Testis (tissue), 3 donors: ENCODE data around the gene SLC6A20. TPM values are rescaled to one million over a fixed set of nuclear protein-coding genes. Genes with fewer than 3 reads are reported as not detected.

ENCODE experiments used
- DNase-seq: peaks from one replicate; pipeline ENCODE4 v3.0.0-alpha.2; 2019
- H3K27ac ChIP-seq, 2 donors: fragments of 200-600 bp; sonication (generic); one replicate each; pipeline ENCODE4 v1.5.1; 2019
- H3K27me3 ChIP-seq: fragments of 200-600 bp; sonication (generic); one replicate; pipeline ENCODE4 v1.5.1; 2019
- H3K36me3 ChIP-seq: fragments of 200-600 bp; sonication (generic); one replicate; pipeline ENCODE4 v1.5.1; 2017; ENCODE audit warnings: low read depth; ENCODE audit errors: missing control alignments
- H3K4me1 ChIP-seq: fragments of 200-600 bp; sonication (generic); one replicate; pipeline ENCODE4 v1.5.1; 2019
- H3K4me3 ChIP-seq, 2 donors: fragments of 200-600 bp; sonication (generic); one replicate each; pipeline ENCODE4 v1.5.1; 2017 to 2019
- H3K9me3 ChIP-seq: fragments of 200-600 bp; sonication (generic); one replicate; pipeline ENCODE4 v1.5.1; 2017
- CTCF ChIP-seq, 3 experiments: fragments of 450-650 bp in 2 of 3; fragments of 200-600 bp in 1 of 3; sonication (generic) in 1 of 3; IDR thresholded peaks; one replicate each; pipeline ENCODE4 v1.5.1; 2016 to 2019; ENCODE audit warnings: antibody characterized with exemption in 3 of 3, mild to moderate bottlenecking in 2 of 3, moderate library complexity in 1 of 3
- POLR2A ChIP-seq: fragments of 450-650 bp; IDR thresholded peaks from one replicate; pipeline ENCODE4 v1.6.1; 2017; ENCODE audit warnings: antibody characterized with exemption, mild to moderate bottlenecking, moderate library complexity
- WGBS, 2 donors: methylation state at CpG; one replicate each; pipeline ENCODE4 v1.1.5; 2018; 5-methylcytosine and 5-hydroxymethylcytosine counted together
- intact Hi-C: fragments of 100-400 bp; cut with DNase I; formaldehyde crosslinking; loops from one replicate; pipeline ENCODE4 v1.15.1; 2023; ENCODE audit warnings: low total_unique reads
- polyA plus RNA-seq: library from polyadenylated mRNA; stranded (reverse); fragments of 350-450 nt; fragmentation: Illumina TruSeq; extraction: RNeasy Lipid Tissue Mini Kit (QIAGEN cat#74804); gene quantifications from one replicate; pipeline ENCODE4 v1.2.3, GENCODE V29; 2014; ENCODE audit warnings: low read depth, low replicate concordance; ENCODE audit not compliant: insufficient read depth
- total RNA-seq, 2 donors: library from RNA; depleted of rRNA; stranded (reverse); fragments of >200 nt; gene quantifications; one replicate each; pipeline ENCODE4 v1.2.3, GENCODE V29; 2016

Gene SLC6A20
- total and polyA plus RNA-seq, 3 donors from 2014 or later = 0.87 to 2.3 (median 2.3) TPM

- no peak overlapping the region for H3K27ac ChIP-seq
- H3K9me3 ChIP-seq = no peaks in the 10 kb centered on the region
- H3K4me1 ChIP-seq = no peaks in the 10 kb centered on the region
- 74 to 84% methylated on average over 7 of the region's 7 CpGs for WGBS, 2 donors
- no peaks in the 10 kb centered on the region for H3K36me3 ChIP-seq
- no peak for TF ChIP-seq CTCF (IDR thresholded peaks at IDR 0.05)
- no peak for TF ChIP-seq POLR2A
- intact Hi-C loops = no loop called here
- no peak for DNase-seq
- no peak overlapping the region for H3K4me3 ChIP-seq
- H3K27me3 ChIP-seq = no peaks in the 10 kb centered on the region
Observed at GRCh38 chr3:45773714-45774449, 22.5 kb downstream of the SLC6A20 start.

DNA sequence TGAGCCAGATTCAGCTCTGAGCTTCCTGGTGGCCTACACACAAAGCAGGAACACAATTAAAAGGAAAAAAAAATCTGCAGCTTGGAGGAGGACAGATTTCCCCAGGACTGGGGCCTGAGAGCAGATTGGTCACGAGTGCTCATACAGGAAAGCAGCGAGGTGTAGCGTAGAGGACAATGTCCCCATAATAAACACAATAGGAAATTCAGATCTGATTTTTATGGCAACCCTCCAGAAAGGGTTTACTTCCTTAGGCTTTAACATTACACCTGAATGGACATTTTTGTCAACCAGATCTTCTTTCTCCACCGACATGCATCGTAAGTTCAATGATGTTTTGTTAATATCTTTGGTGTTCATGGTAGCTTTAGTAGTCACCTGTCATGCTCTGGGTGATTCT is 23.3 kb downstream of the SLC6A20 start:
- intact Hi-C loops = no loop called here
- DNase-seq = no peak

GRCh38 chr3:45772341-45773035 is 23.8 kb downstream of the SLC6A20 start:
- intact Hi-C loops = no loop called here
- no peak overlapping the region for H3K4me3 ChIP-seq
- TF ChIP-seq CTCF (IDR thresholded peaks at IDR 0.05) = no peak
- TF ChIP-seq POLR2A = no peak
- no peaks in the 10 kb centered on the region for H3K9me3 ChIP-seq
- no peak overlapping the region for H3K27ac ChIP-seq
- no peaks in the 10 kb centered on the region for H3K36me3 ChIP-seq
- no peaks in the 10 kb centered on the region for H3K27me3 ChIP-seq
- no peak for DNase-seq
- 96% methylated on average over 16 of the region's 16 CpGs for WGBS, 2 donors
- no peaks in the 10 kb centered on the region for H3K4me1 ChIP-seq

More for the DNA sequence above, 23.3 kb downstream of the SLC6A20 start:
- H3K27me3 ChIP-seq = no peaks in the 10 kb centered on the region
- WGBS, 2 donors = 86 to 92% methylated on average over 5 of the region's 5 CpGs
- H3K4me3 ChIP-seq = no peak overlapping the region
- no peaks in the 10 kb centered on the region for H3K9me3 ChIP-seq
- no peak overlapping the region for H3K27ac ChIP-seq
- no peaks in the 10 kb centered on the region for H3K36me3 ChIP-seq
- no peaks in the 10 kb centered on the region for H3K4me1 ChIP-seq
- no peak for TF ChIP-seq POLR2A
- no peak for TF ChIP-seq CTCF (IDR thresholded peaks at IDR 0.05)

- Histone ChIP-seq H3K4me1 (no peaks in the 10 kb centered on the region), H3K36me3 (no peaks in the 10 kb centered on the region), H3K27ac (no peak overlapping the region), H3K27me3 (no peaks in the 10 kb centered on the region), H3K9me3 (no peaks in the 10 kb centered on the region), H3K4me3 (no peak overlapping the region)
- 90 to 93% methylated on average over 5 of the region's 5 CpGs for WGBS, 2 donors
- TF ChIP-seq POLR2A = no peak
- TF ChIP-seq CTCF (IDR thresholded peaks at IDR 0.05) = no peak
- intact Hi-C loops = no loop called here
- no peak for DNase-seq
Observed at GRCh38 chr3:45771831-45772230, 24.5 kb downstream of the SLC6A20 start.
